Endothelial cell of umbilical vein (primary cell): ENCODE data around the gene MELTF. TPM values are rescaled to one million over a fixed set of nuclear protein-coding genes. Genes with fewer than 3 reads are reported as not detected.

Experiments
- BruUV-seq: library from RNA; stranded (reverse); fragments of 400-500 nt; replicated peaks from 2 replicates; lab custom pipeline; 2021; lab: Mats Ljungman, UMichigan
- CTCF ChIA-PET: fragments of 300-600, 350-600 bp; sonication (Branson Sonifier 250); formaldehyde crosslinking; loops from one replicate; lab custom pipeline; 2021; ENCODE audit warnings: antibody characterized with exemption, inconsistent platforms; lab: Charles Lee
- POLR2A ChIA-PET: fragments of 300-600, 350-600 bp; sonication (Branson Sonifier 250); formaldehyde crosslinking; loops from one replicate; lab custom pipeline; 2021; ENCODE audit warnings: antibody characterized with exemption, inconsistent platforms; lab: Charles Lee
- DNase-seq: peaks from one replicate; pipeline ENCODE4 v3.0.0-alpha.2; 2011; ENCODE audit warnings: low read depth, low spot score
- FAIRE-seq: peaks from 2 replicates; lab custom pipeline; 2011; peaks lifted over from hg19 to GRCh38; lab: Jason Lieb, UNC
- H2AFZ ChIP-seq: 2 replicates; pipeline ENCODE4 v1.6.0; 2012; ENCODE audit warnings: low read depth, low read length, control low read depth, inconsistent platforms
- H3K27ac ChIP-seq: 2 replicates; pipeline ENCODE4 v1.5.1; 2011; ENCODE audit warnings: low read depth, mild to moderate bottlenecking, control low read depth, low read length, moderate library complexity; ENCODE audit not compliant: insufficient read depth
- H3K27me3 ChIP-seq, 2 experiments: 2 replicates each; pipeline versions ENCODE4 v1.6.0 to v1.6.1; 2011; ENCODE audit warnings: low read length in 2 of 2, mixed read lengths in 1 of 2; ENCODE audit not compliant: control insufficient read depth in 2 of 2, insufficient read depth in 2 of 2
- H3K36me3 ChIP-seq, 2 experiments: 2 replicates in 1 of 2; 3 replicates in 1 of 2; pipeline ENCODE4 v1.5.1; 2011; ENCODE audit warnings: low read length in 2 of 2, mild to moderate bottlenecking in 1 of 2, moderate library complexity in 1 of 2; ENCODE audit not compliant: control insufficient read depth in 2 of 2, insufficient read depth in 2 of 2; ENCODE audit errors: extremely low read depth in 1 of 2
- H3K4me1 ChIP-seq: 3 replicates; pipeline ENCODE4 v1.5.1; 2011; ENCODE audit warnings: mild to moderate bottlenecking, low read length; ENCODE audit not compliant: control insufficient read depth, insufficient read depth; ENCODE audit errors: extremely low read depth
- H3K4me2 ChIP-seq: 2 replicates; pipeline ENCODE4 v1.6.1; 2011; ENCODE audit warnings: low read length, control low read depth, mixed read lengths; ENCODE audit not compliant: insufficient read depth
- H3K4me3 ChIP-seq, 3 experiments: fragments of 200-600 bp in 1 of 3; sonication (generic), shearing (Covaris generic) in 1 of 3; replicated peaks in 1 of 3; 2 replicates each; pipeline ENCODE4 v1.5.1; 2011 to 2016; ENCODE audit warnings: control low read depth in 3 of 3, low read length in 3 of 3, mild to moderate bottlenecking in 2 of 3, inconsistent platforms in 1 of 3, low read depth in 1 of 3, moderate library complexity in 1 of 3; ENCODE audit not compliant: insufficient read depth in 1 of 3
- H3K79me2 ChIP-seq: 2 replicates; pipeline ENCODE4 v1.6.0; 2012; ENCODE audit warnings: low read length, inconsistent platforms; ENCODE audit not compliant: control insufficient read depth, insufficient read depth
- H3K9ac ChIP-seq: replicated peaks from 2 replicates; pipeline ENCODE3; 2011; ENCODE audit warnings: low read length, control low read depth; ENCODE audit not compliant: insufficient read depth; ENCODE audit errors: extremely low read depth
- H3K9me1 ChIP-seq: replicated peaks from 3 replicates; pipeline ENCODE4 v1.6.0; 2011; ENCODE audit warnings: mild to moderate bottlenecking, low read length; ENCODE audit not compliant: control insufficient read depth, insufficient read depth; ENCODE audit errors: extremely low read depth
- H3K9me3 ChIP-seq: replicated peaks from 2 replicates; pipeline ENCODE4 v1.5.1; 2012; ENCODE audit warnings: low read length, inconsistent platforms; ENCODE audit not compliant: control insufficient read depth, insufficient read depth
- H4K20me1 ChIP-seq: replicated peaks from 2 replicates; pipeline ENCODE3; 2011; ENCODE audit warnings: mild to moderate bottlenecking, low read length; ENCODE audit not compliant: control insufficient read depth, insufficient read depth; ENCODE audit errors: extremely low read depth
- EZH2 ChIP-seq: IDR thresholded peaks from 2 replicates; pipeline ENCODE4 v1.6.1; 2012; ENCODE audit warnings: borderline replicate concordance, low read depth, mild to moderate bottlenecking, moderate library complexity, low read length, inconsistent platforms; ENCODE audit not compliant: severe bottlenecking
- POLR2A ChIP-seq: IDR thresholded peaks from 2 replicates; pipeline ENCODE4 v1.6.1; 2012; ENCODE audit warnings: low read depth, mild to moderate bottlenecking, control low read depth, low read length
- POLR2AphosphoS5 ChIP-seq: IDR thresholded peaks from 2 replicates; pipeline ENCODE4 v1.6.1; 2012; ENCODE audit warnings: low read depth, mild to moderate bottlenecking, control low read depth, low read length, moderate library complexity; ENCODE audit not compliant: insufficient read depth
- dilution Hi-C: fragments of 300-500 bp; cut with MboI; formaldehyde crosslinking; loops from one replicate; pipeline ENCODE4 v1.15.0; 2019; ENCODE audit warnings: low sequenced_read_pairs; ENCODE audit not compliant: extremely low pct_ligation_motif_present
- intact Hi-C: fragments of 100-400 bp; cut with micrococcal nuclease; formaldehyde crosslinking; loops from one replicate; pipeline ENCODE4 v1.10.0; 2022
- polyA plus RNA-seq, 4 experiments: library from polyadenylated mRNA; depleted of rRNA in 3 of 4; stranded (reverse) in 3 of 4; unstranded in 1 of 4; fragments of >200 nt; gene quantifications; 2 replicates each; pipeline versions ENCODE4 v1.2.1 to v1.2.3, GENCODE V29; 2011 to 2012; ENCODE audit warnings: missing spikeins in 1 of 4
- total RNA-seq: library from RNA; stranded (reverse); gene quantifications from 2 replicates; pipeline ENCODE4 v1.2.3, GENCODE V29; 2021
- TF ChIP-seq, protein P1 (sequence below), 2 donors: IDR thresholded peaks; 1 replicate in 1 of 2; 2 replicates in 1 of 2; pipeline ENCODE4 v1.5.1; 2011; ENCODE audit warnings: low read length in 2 of 2, mild to moderate bottlenecking in 2 of 2, moderate library complexity in 2 of 2, control low read depth in 1 of 2, inconsistent platforms in 1 of 2, low read depth in 1 of 2; ENCODE audit not compliant: insufficient read depth in 1 of 2; ENCODE audit errors: extremely low read depth in 1 of 2
- TF ChIP-seq, protein P2 (sequence below): IDR thresholded peaks from 2 replicates; pipeline ENCODE4 v1.6.1; 2011; ENCODE audit not compliant: insufficient read depth, insufficient read length

The MELTF gene
- total and polyA plus RNA-seq, 2 donors (not counting 3 experiments of a cell fraction or from before 2014, with no cell fraction given), result 0.59 to 2.3 TPM

- ChIA-PET CTCF (no interaction called here), POLR2A (interaction anchor here (1.4 kb wide), 1 partner anchor 10 kb away, joined by 3 read pairs; no protein-coding TSS in a partner anchor)
Observed at GRCh38 chr3:196992461-196993065, 37.1 kb downstream of the MELTF start.

More at GRCh38 chr3:196992461-196993065, 37.1 kb downstream of the MELTF start:
- H3K79me2 ChIP-seq, result no peaks in the 10 kb centered on the region
- BruUV-seq, result no TSS peak
- H3K36me3 ChIP-seq, result no peaks in the 10 kb centered on the region
- DNase-seq, result no peak
- no peaks in the 10 kb centered on the region for H3K4me1 ChIP-seq
- dilution Hi-C loops (no loop called here), intact Hi-C loops (no loop called here)
- no peak overlapping the region for H3K4me2 ChIP-seq
- H3K9me3 ChIP-seq, result no peaks in the 10 kb centered on the region
- H3K9ac ChIP-seq, result no peak overlapping the region
- H4K20me1 ChIP-seq, result no peaks in the 10 kb centered on the region
- no peak for TF ChIP-seq POLR2AphosphoS5
- TF ChIP-seq EZH2, result no peak
- TF ChIP-seq, protein P1, sequence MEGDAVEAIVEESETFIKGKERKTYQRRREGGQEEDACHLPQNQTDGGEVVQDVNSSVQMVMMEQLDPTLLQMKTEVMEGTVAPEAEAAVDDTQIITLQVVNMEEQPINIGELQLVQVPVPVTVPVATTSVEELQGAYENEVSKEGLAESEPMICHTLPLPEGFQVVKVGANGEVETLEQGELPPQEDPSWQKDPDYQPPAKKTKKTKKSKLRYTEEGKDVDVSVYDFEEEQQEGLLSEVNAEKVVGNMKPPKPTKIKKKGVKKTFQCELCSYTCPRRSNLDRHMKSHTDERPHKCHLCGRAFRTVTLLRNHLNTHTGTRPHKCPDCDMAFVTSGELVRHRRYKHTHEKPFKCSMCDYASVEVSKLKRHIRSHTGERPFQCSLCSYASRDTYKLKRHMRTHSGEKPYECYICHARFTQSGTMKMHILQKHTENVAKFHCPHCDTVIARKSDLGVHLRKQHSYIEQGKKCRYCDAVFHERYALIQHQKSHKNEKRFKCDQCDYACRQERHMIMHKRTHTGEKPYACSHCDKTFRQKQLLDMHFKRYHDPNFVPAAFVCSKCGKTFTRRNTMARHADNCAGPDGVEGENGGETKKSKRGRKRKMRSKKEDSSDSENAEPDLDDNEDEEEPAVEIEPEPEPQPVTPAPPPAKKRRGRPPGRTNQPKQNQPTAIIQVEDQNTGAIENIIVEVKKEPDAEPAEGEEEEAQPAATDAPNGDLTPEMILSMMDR (IDR thresholded peaks at IDR 0.05; ENCODE audit: extremely low read depth in 1 of 2, insufficient read depth in 1 of 2, low read depth in 1 of 2, low read length in 2 of 2), result no peak
- TF ChIP-seq, protein P2, sequence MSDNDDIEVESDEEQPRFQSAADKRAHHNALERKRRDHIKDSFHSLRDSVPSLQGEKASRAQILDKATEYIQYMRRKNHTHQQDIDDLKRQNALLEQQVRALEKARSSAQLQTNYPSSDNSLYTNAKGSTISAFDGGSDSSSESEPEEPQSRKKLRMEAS, result no peak
- TF ChIP-seq POLR2A, result no peak
- H3K4me3 ChIP-seq, result no peak overlapping the region
- peaks cover 0 to 1% of the 10 kb centered on the region in 2 experiments for H3K27me3 ChIP-seq
- no peak overlapping the region for H3K27ac ChIP-seq
- H2AFZ ChIP-seq, result no peak overlapping the region
- no peak for FAIRE-seq
- H3K9me1 ChIP-seq, result no peaks in the 10 kb centered on the region
